ENCODE results near the gene OOEP.

OOEP gene

GRCh38 chr6:73362358-73362757 lies 7.3 kb downstream of the OOEP start, which contains the start of gene KHDC3L:
Gene KHDC3L, plus strand, starts transcription at chr6:73362658. Its CDS starts 72 bp downstream, at chr6:73362730.
- TF ChIP-seq CTCF (conservative IDR thresholded peaks at IDR 0.05; ENCODE audit: low read length) (no peak), EZH2phosphoT487 (IDR thresholded peaks at IDR 0.05; ENCODE audit: borderline replicate concordance) (no peak)
- Histone ChIP-seq H3K9me3 (ENCODE audit: insufficient read depth, low read depth, low read length) (no peaks in the 10 kb centered on the region), H3K9me2 (replicated peaks; ENCODE audit: low read depth, low read length) (no peaks in the 10 kb centered on the region), H3K79me2 (ENCODE audit: insufficient read depth, low read length) (no peaks in the 10 kb centered on the region), H2AFZ (ENCODE audit: low read length) (no peak within 1 kb of the TSS), H3K4me1 (ENCODE audit: insufficient read depth, low read length, poor library complexity, severe bottlenecking) (no peaks in the 10 kb centered on the region), H3K4me2 (ENCODE audit: low read depth, low read length, poor library complexity, severe bottlenecking) (no peak within 1 kb of the TSS), H3K27me3 (ENCODE audit: insufficient read depth, low read length, poor library complexity, severe bottlenecking) (no peaks in the 10 kb centered on the region), H3K4me3 (ENCODE audit: low read length, poor library complexity, severe bottlenecking) (no peak within 1 kb of the TSS), H3F3A (ENCODE audit: low read depth) (no peaks in the 10 kb centered on the region), H4K20me1 (ENCODE audit: insufficient read depth, low read length, poor library complexity, severe bottlenecking) (no peaks in the 10 kb centered on the region), H3K9ac (ENCODE audit: low read depth, low read length, poor library complexity, severe bottlenecking) (no peak within 1 kb of the TSS), H3K36me3 (ENCODE audit: insufficient read depth, low read length) (no peaks in the 10 kb centered on the region)

GRCh38 chr6:73353636-73354593 lies 15.8 kb downstream of the OOEP start, which contains the start of gene DPPA5:
Gene DPPA5, minus strand, starts transcription at chr6:73354276. Its CDS starts 51 bp downstream, at chr6:73354225.
- Histone ChIP-seq H3K9me2 (replicated peaks; ENCODE audit: low read depth, low read length) (no peaks in the 10 kb centered on the region), H3K36me3 (ENCODE audit: insufficient read depth, low read length) (no peaks in the 10 kb centered on the region), H3K4me2 (ENCODE audit: low read depth, low read length, poor library complexity, severe bottlenecking) (no peak within 1 kb of the TSS), H3K27me3 (ENCODE audit: insufficient read depth, low read length, poor library complexity, severe bottlenecking) (no peaks in the 10 kb centered on the region), H3K79me2 (ENCODE audit: insufficient read depth, low read length) (no peaks in the 10 kb centered on the region), H3K9ac (ENCODE audit: low read depth, low read length, poor library complexity, severe bottlenecking) (no peak within 1 kb of the TSS), H4K20me1 (ENCODE audit: insufficient read depth, low read length, poor library complexity, severe bottlenecking) (no peaks in the 10 kb centered on the region), H3F3A (ENCODE audit: low read depth) (no peaks in the 10 kb centered on the region), H2AFZ (ENCODE audit: low read length) (no peak within 1 kb of the TSS), H3K4me1 (ENCODE audit: insufficient read depth, low read length, poor library complexity, severe bottlenecking) (no peaks in the 10 kb centered on the region), H3K4me3 (ENCODE audit: low read length, poor library complexity, severe bottlenecking) (no peak within 1 kb of the TSS), H3K9me3 (ENCODE audit: insufficient read depth, low read depth, low read length) (no peaks in the 10 kb centered on the region)
- no peak for TF ChIP-seq EZH2phosphoT487 (IDR thresholded peaks at IDR 0.05; ENCODE audit: borderline replicate concordance)
- TF ChIP-seq CTCF (conservative IDR thresholded peaks at IDR 0.05; ENCODE audit: low read length) = no peak

GRCh38 chr6:73349311-73349710 lies 20.4 kb downstream of the OOEP start:
- Histone ChIP-seq H3K36me3 (ENCODE audit: insufficient read depth, low read length) (no peaks in the 10 kb centered on the region), H2AFZ (ENCODE audit: low read length) (no peak overlapping the region), H3K9me2 (replicated peaks; ENCODE audit: low read depth, low read length) (no peaks in the 10 kb centered on the region), H3K4me2 (ENCODE audit: low read depth, low read length, poor library complexity, severe bottlenecking) (no peak overlapping the region), H3K79me2 (ENCODE audit: insufficient read depth, low read length) (no peaks in the 10 kb centered on the region), H3K9me3 (ENCODE audit: insufficient read depth, low read depth, low read length) (no peaks in the 10 kb centered on the region), H3K27me3 (ENCODE audit: insufficient read depth, low read length, poor library complexity, severe bottlenecking) (no peaks in the 10 kb centered on the region), H4K20me1 (ENCODE audit: insufficient read depth, low read length, poor library complexity, severe bottlenecking) (no peaks in the 10 kb centered on the region), H3F3A (ENCODE audit: low read depth) (no peaks in the 10 kb centered on the region), H3K9ac (ENCODE audit: low read depth, low read length, poor library complexity, severe bottlenecking) (no peak overlapping the region), H3K4me1 (ENCODE audit: insufficient read depth, low read length, poor library complexity, severe bottlenecking) (no peaks in the 10 kb centered on the region), H3K4me3 (ENCODE audit: low read length, poor library complexity, severe bottlenecking) (no peak overlapping the region)
- TF ChIP-seq EZH2phosphoT487 (IDR thresholded peaks at IDR 0.05; ENCODE audit: borderline replicate concordance) (no peak), CTCF (conservative IDR thresholded peaks at IDR 0.05; ENCODE audit: low read length) (no peak)

Measured in Loucy (cell line).